ENCODE results near the gene CIRBP. TPM values are rescaled to one million over a fixed set of nuclear protein-coding genes. Genes with fewer than 3 reads are reported as not detected.
A peak's percentile ranks its signal among the peaks of the same experiment; 100 is the strongest.

CIRBP gene
- polyA plus RNA-seq, 1 of the 3 experiments (the other 2 are of a cell fraction), result 762 TPM

DNA sequence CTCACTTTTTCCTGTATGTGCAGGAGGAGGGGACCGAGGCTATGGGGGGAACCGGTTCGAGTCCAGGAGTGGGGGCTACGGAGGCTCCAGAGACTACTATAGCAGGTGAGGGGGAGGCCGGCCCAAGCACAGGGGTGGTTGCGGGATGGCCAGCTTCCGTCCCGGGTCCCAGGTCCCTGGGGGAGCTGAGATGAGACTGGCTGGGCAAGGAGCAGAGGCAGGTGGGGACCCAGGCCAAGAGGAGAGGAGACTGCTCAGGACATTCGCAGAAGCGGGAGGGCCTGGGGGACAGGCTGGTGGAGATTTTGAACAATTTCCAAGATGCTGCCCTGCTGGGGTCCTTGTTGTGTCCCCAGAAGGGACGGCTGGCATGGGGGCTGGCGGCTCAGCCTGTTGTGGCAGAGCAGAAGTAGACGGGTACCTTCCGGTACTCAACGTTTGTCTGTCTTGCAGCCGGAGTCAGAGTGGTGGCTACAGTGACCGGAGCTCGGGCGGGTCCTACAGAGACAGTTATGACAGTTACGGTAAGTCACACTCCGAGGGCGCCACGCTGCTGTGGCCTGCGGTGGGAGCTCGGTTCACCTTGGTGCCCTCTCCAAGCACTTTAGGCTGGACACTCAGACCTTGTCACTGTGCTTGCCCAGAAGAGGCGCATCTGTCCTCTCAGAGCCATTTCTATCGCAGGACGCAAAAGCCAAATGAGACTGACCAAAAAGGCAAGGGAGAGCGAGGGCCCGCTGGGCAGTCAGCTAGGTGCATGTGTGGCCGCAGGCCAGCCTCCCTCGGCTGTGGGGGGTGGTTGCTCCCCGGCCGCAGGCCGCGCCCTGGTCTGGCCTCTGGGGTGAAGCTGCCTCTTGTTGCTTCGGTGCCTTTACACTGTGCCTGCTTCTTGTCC is 2.6 kb downstream of the CIRBP start:
- peak overlapping the region; percentile 78 to 86; a peak in 3 of 4 replicates for H3K4me3 ChIP-seq (ENCODE audit: low read depth in 2 of 2, low read length in 1 of 2)
- no peaks in the 10 kb centered on the region for H3K9me2 ChIP-seq
- peaks cover 36 to 66% of the 10 kb centered on the region in 2 experiments; a peak in 2 of 4 replicates for H3K4me1 ChIP-seq (ENCODE audit: control insufficient read depth in 1 of 2, insufficient read depth in 2 of 2, low read depth in 1 of 2, low read length in 1 of 2)
- H3K27me3 ChIP-seq (ENCODE audit: insufficient read depth), result no peaks in the 10 kb centered on the region
- POLR2A ChIA-PET, result interaction anchor here (0.9 kb wide), 1 partner anchor 9 kb away, joined by 3 read pairs; no protein-coding TSS in a partner anchor
- H3K9ac ChIP-seq, result peak overlapping the region; percentile 91; the same call in 1 of the 2 replicates
- no peaks in the 10 kb centered on the region for H3K9me3 ChIP-seq
- CTCF ChIA-PET, result interaction anchor here (1.0 to 5.8 kb wide), 4 partner anchors 10 to 31 kb away, joined by 3 to 62 read pairs (median 3); no protein-coding TSS in a partner anchor
- DNase-seq, result no peak
- peaks cover 53% of the 10 kb centered on the region for H4K20me1 ChIP-seq (ENCODE audit: insufficient read depth)
- 95% methylated on average over 25 of the region's 37 CpGs for WGBS (ENCODE audit: low lambda C conversion rate)
- no peak overlapping the region for H2AFZ ChIP-seq (ENCODE audit: low read depth)
- peaks cover 55% of the 10 kb centered on the region for H3F3A ChIP-seq (replicated peaks; ENCODE audit: insufficient read depth)
- H3K79me2 ChIP-seq (ENCODE audit: insufficient read depth), result peaks cover 65% of the 10 kb centered on the region
- TF ChIP-seq MXI1 (IDR thresholded peaks at IDR 0.05; ENCODE audit: low read depth, low read length), result no peak
- no peak for TF ChIP-seq FOXJ3 (CRISPR knock-in tag; IDR thresholded peaks at IDR 0.05)
- TF ChIP-seq RFX5 (IDR thresholded peaks at IDR 0.05; ENCODE audit: low read length), result no peak
- TF ChIP-seq, protein P1, sequence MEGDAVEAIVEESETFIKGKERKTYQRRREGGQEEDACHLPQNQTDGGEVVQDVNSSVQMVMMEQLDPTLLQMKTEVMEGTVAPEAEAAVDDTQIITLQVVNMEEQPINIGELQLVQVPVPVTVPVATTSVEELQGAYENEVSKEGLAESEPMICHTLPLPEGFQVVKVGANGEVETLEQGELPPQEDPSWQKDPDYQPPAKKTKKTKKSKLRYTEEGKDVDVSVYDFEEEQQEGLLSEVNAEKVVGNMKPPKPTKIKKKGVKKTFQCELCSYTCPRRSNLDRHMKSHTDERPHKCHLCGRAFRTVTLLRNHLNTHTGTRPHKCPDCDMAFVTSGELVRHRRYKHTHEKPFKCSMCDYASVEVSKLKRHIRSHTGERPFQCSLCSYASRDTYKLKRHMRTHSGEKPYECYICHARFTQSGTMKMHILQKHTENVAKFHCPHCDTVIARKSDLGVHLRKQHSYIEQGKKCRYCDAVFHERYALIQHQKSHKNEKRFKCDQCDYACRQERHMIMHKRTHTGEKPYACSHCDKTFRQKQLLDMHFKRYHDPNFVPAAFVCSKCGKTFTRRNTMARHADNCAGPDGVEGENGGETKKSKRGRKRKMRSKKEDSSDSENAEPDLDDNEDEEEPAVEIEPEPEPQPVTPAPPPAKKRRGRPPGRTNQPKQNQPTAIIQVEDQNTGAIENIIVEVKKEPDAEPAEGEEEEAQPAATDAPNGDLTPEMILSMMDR (IDR thresholded peaks at IDR 0.05), result no peak
- no peak for TF ChIP-seq GATA2 (CRISPR knock-in tag; IDR thresholded peaks at IDR 0.05)
- no peak for TF ChIP-seq RAD21 (IDR thresholded peaks at IDR 0.05; ENCODE audit: low read length)
- no peak for TF ChIP-seq EP300 (IDR thresholded peaks at IDR 0.05; ENCODE audit: borderline replicate concordance in 1 of 2, low read depth in 1 of 2, low read length in 1 of 2)
- no peak for TF ChIP-seq REST (IDR thresholded peaks at IDR 0.05; ENCODE audit: low read depth, low read length)
- TF ChIP-seq NFIC (IDR thresholded peaks at IDR 0.05; ENCODE audit: borderline replicate concordance), result no peak
- no peak for TF ChIP-seq GABPA (IDR thresholded peaks at IDR 0.05; ENCODE audit: low read depth)
- TF ChIP-seq, protein P2, sequence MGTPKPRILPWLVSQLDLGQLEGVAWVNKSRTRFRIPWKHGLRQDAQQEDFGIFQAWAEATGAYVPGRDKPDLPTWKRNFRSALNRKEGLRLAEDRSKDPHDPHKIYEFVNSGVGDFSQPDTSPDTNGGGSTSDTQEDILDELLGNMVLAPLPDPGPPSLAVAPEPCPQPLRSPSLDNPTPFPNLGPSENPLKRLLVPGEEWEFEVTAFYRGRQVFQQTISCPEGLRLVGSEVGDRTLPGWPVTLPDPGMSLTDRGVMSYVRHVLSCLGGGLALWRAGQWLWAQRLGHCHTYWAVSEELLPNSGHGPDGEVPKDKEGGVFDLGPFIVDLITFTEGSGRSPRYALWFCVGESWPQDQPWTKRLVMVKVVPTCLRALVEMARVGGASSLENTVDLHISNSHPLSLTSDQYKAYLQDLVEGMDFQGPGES (IDR thresholded peaks at IDR 0.05; ENCODE audit: low read depth, low read length), result no peak
- no peak for TF ChIP-seq SMC3 (IDR thresholded peaks at IDR 0.05; ENCODE audit: low read depth, low read length)
- TF ChIP-seq TCF12 (IDR thresholded peaks at IDR 0.05), result no peak
- no peak for TF ChIP-seq EZH2phosphoT487 (IDR thresholded peaks at IDR 0.05; ENCODE audit: borderline replicate concordance, low read depth)
- TF ChIP-seq MEF2A (IDR thresholded peaks at IDR 0.05; ENCODE audit: borderline replicate concordance, low read depth), result no peak
- TF ChIP-seq POLR2AphosphoS5 (IDR thresholded peaks at IDR 0.05; ENCODE audit: low read depth, low read length), result no peak
- TF ChIP-seq, protein P3, sequence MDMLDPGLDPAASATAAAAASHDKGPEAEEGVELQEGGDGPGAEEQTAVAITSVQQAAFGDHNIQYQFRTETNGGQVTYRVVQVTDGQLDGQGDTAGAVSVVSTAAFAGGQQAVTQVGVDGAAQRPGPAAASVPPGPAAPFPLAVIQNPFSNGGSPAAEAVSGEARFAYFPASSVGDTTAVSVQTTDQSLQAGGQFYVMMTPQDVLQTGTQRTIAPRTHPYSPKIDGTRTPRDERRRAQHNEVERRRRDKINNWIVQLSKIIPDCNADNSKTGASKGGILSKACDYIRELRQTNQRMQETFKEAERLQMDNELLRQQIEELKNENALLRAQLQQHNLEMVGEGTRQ (IDR thresholded peaks at IDR 0.05; ENCODE audit: borderline replicate concordance, low read depth, low read length), result no peak
- TF ChIP-seq, protein P4, sequence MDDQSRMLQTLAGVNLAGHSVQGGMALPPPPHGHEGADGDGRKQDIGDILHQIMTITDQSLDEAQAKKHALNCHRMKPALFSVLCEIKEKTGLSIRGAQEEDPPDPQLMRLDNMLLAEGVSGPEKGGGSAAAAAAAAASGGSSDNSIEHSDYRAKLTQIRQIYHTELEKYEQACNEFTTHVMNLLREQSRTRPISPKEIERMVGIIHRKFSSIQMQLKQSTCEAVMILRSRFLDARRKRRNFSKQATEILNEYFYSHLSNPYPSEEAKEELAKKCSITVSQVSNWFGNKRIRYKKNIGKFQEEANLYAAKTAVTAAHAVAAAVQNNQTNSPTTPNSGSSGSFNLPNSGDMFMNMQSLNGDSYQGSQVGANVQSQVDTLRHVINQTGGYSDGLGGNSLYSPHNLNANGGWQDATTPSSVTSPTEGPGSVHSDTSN (IDR thresholded peaks at IDR 0.05), result no peak
- TF ChIP-seq USF1 (IDR thresholded peaks at IDR 0.05; ENCODE audit: borderline replicate concordance, low read depth), result no peak
- no peak for TF ChIP-seq CHD2 (IDR thresholded peaks at IDR 0.05; ENCODE audit: low read length, partially characterized antibody)
- H3K36me3 ChIP-seq (replicated peaks in 1 of 2; ENCODE audit: control insufficient read depth in 1 of 2, insufficient read depth in 2 of 2, low read length in 1 of 2), result peaks cover 45 to 50% of the 10 kb centered on the region in 2 experiments
- H3K4me2 ChIP-seq, result peak overlapping the region; percentile 98
- peak overlapping the region in 1 of 2 experiments; percentile 91; a peak in 2 of 4 replicates for H3K27ac ChIP-seq (ENCODE audit: low read depth in 2 of 2, low read length in 1 of 2)
